ENCODE results near the gene CD9. TPM values are rescaled to one million over a fixed set of nuclear protein-coding genes. Genes with fewer than 3 reads are reported as not detected.

CD9 gene
- total RNA-seq, 2 donors from 2014 or later = 0.76 to 1.6 TPM

DNA sequence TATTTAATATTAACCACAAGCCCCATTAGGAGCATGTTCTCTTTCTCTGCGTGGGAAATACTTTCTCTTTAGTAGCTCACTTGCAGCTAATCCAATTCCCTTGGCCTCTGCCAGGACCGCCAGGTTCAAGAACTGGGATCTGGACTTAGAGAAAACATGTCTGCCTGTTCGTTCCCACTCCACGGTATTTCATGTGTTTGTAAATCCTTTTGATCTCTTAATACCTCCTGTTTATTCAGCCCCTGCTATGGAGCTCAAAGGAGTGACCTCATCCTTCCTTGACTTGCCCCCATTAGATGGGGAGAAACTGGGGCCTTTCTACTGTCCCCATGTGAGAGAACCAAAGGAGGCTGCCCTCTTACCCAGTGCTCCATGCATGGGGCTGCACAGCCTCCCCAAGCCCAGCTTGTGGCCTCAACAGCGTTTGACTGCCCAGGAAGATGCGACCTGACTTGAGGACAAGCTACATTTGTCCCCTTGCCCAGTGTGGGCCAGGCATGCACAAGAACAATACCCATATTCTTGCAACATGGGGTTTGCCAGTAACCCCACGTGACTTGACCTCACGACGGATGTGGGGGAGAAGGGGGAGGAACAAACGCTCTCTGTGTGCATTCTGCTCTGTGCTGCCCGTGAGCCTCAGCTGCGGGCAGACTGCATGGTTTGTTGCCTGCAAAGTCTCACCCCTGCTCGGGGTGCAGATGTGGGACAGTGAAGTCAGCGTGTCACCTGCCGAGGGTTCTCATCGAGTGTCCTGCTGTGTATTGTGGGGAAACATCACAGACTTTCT is 30.3 kb downstream of the CD9 start:
- Mint-ChIP-seq H3K4me1 (peaks cover 16% of the 10 kb centered on the region), H3K4me3 (peak overlapping the region; percentile 71), H3K9me3 (no peaks in the 10 kb centered on the region), H3K36me3 (ENCODE audit: low read depth) (no peaks in the 10 kb centered on the region), H3K27ac (peak overlapping the region; percentile 75), H3K27me3 (no peaks in the 10 kb centered on the region)
- peak; percentile 93 for ATAC-seq (replicated peaks)

GRCh38 chr12:6231359-6232268 is 31.4 kb downstream of the CD9 start:
- peak overlapping the region; percentile 71 for H3K4me3 Mint-ChIP-seq
- peak; percentile 59 for ATAC-seq (replicated peaks)
- H3K36me3 Mint-ChIP-seq (ENCODE audit: low read depth) = no peaks in the 10 kb centered on the region
- H3K27ac Mint-ChIP-seq = peak overlapping the region; percentile 75
- peaks cover 16% of the 10 kb centered on the region for H3K4me1 Mint-ChIP-seq
- no peaks in the 10 kb centered on the region for H3K27me3 Mint-ChIP-seq
- H3K9me3 Mint-ChIP-seq = no peaks in the 10 kb centered on the region

DNA sequence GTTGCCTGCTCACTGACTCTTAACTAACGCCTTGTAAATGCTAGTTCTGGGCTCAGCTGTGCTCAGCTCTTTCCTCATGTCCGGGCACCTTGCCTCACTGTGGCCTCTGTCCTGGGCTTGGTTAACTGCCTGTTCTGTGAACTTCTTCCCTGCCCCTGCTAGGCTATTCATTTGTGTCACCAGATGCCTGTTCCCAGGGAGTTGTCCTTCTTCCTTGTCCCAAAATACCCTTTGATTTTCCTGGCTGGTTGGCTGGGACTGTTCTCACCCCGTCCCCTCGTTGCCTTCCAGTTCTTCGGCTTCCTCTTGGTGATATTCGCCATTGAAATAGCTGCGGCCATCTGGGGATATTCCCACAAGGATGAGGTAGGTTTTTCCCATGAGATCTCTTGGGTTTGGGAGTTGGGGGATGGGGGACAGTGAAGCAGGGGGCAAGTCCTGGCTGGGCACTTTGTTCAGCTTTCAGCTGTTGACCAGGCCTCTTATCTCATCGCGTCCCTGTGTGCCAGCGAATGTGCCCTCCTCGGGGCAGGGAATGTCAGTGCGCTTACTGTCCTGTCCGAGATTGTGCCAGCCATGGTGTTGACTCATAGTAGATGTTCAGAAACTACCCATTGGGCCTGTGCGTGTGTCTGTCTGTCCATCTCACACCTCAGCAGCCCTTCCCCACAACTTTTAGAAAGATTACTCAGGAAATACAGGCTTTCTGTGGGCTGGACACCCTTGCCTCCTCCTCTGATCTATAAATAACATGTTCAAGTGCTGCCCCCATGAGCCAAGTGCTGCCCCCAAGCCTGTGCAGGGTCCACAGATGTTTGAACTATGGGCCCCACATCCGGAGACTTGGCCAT is 33.1 kb downstream of the CD9 start:
- H3K36me3 Mint-ChIP-seq (ENCODE audit: low read depth) = no peaks in the 10 kb centered on the region
- H3K27ac Mint-ChIP-seq = no peak overlapping the region
- no peak for ATAC-seq (replicated peaks)
- H3K4me3 Mint-ChIP-seq = no peak overlapping the region
- H3K27me3 Mint-ChIP-seq = no peaks in the 10 kb centered on the region
- peaks cover 16% of the 10 kb centered on the region for H3K4me1 Mint-ChIP-seq
- no peaks in the 10 kb centered on the region for H3K9me3 Mint-ChIP-seq

DNA sequence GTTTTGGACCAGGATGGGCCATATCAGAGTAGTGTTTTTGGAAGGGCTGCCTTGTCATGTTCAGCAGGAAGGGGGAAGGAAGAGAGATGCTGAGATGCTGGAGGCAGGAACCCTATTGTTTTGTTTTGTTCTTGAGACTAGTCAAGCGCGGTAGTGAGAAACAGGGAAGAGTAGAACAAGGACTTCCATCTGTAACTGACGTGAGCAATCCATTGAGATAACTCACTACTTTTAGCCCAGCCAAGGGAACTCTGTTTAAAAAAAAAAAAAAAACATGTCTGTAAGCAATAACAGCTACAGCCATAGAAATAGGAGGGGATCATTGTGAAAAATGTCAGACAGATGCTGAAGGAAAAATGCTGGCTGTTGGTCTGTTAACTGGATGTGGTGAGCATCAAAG is 34.0 kb downstream of the CD9 start:
- Mint-ChIP-seq H3K4me3 (no peak overlapping the region), H3K27me3 (peaks cover 3% of the 10 kb centered on the region), H3K27ac (no peak overlapping the region), H3K9me3 (no peaks in the 10 kb centered on the region), H3K4me1 (peaks cover 16% of the 10 kb centered on the region), H3K36me3 (ENCODE audit: low read depth) (no peaks in the 10 kb centered on the region)
- ATAC-seq (replicated peaks) = no peak

GRCh38 chr12:6234906-6235305 is 34.7 kb downstream of the CD9 start:
- no peak for ATAC-seq (replicated peaks)
- H3K36me3 Mint-ChIP-seq (ENCODE audit: low read depth) = no peaks in the 10 kb centered on the region
- H3K27me3 Mint-ChIP-seq = peaks cover 3% of the 10 kb centered on the region
- no peak overlapping the region for H3K27ac Mint-ChIP-seq
- H3K4me1 Mint-ChIP-seq = peaks cover 16% of the 10 kb centered on the region
- H3K9me3 Mint-ChIP-seq = no peaks in the 10 kb centered on the region
- no peak overlapping the region for H3K4me3 Mint-ChIP-seq

DNA sequence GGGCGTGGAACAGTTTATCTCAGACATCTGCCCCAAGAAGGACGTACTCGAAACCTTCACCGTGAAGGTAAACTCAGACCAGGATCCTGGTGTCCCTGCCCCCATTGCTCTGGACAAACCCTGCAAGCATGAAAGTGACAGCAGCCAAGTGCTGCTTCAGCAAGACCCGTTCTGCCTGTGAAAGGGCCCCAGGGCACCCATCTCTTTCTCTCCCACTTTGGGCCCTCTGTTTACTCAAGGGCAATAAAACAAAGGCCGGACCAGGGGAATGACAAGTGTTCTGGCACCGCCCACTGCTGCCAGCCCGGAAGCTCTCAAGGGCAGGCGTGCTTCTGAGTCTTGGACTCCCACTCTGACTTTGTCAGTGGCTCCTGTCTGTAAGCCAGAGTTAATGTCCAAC is 35.3 kb downstream of the CD9 start:
- ATAC-seq (replicated peaks) = no peak
- Mint-ChIP-seq H3K27me3 (peaks cover 3% of the 10 kb centered on the region), H3K4me1 (peaks cover 13% of the 10 kb centered on the region), H3K36me3 (ENCODE audit: low read depth) (no peaks in the 10 kb centered on the region), H3K4me3 (no peak overlapping the region), H3K9me3 (no peaks in the 10 kb centered on the region), H3K27ac (no peak overlapping the region)

DNA sequence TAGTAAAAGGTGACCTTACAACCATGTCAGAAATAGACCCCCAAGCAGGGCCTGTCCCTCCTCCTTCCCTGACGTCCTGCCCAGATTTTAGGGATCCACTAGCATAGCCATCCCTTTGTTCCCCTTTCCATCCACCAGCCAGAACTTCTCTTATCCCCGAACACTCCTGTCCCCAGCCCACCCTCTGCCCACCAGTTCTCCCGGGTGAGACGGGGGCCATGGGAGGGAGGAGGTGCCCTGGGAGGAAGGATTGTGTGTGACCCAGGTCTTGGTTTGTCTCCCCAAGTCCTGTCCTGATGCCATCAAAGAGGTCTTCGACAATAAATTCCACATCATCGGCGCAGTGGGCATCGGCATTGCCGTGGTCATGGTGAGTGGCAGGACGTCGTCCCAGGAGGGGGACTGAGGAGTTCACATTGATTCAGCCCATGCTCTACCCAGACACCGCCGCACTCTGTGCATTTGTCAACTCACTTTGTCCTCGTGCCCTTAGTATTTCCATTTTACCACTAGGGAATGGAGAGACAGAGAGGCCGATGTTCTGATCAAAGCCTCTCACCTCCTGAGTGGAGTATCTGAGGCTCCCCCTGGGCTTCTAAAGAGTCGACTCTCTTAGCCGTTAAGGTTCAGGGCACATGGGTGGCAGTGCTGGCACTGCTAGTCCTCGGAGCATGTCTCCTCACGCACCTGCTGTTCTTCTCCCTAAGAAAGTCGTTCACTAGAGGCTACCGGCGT is 35.9 kb downstream of the CD9 start:
- H3K27me3 Mint-ChIP-seq = peaks cover 3% of the 10 kb centered on the region
- peaks cover 8% of the 10 kb centered on the region for H3K4me1 Mint-ChIP-seq
- ATAC-seq (replicated peaks) = no peak
- H3K9me3 Mint-ChIP-seq = no peaks in the 10 kb centered on the region
- no peaks in the 10 kb centered on the region for H3K36me3 Mint-ChIP-seq (ENCODE audit: low read depth)
- no peak overlapping the region for H3K27ac Mint-ChIP-seq
- no peak overlapping the region for H3K4me3 Mint-ChIP-seq

GRCh38 chr12:6236641-6236940 is 36.4 kb downstream of the CD9 start:
- no peak for ATAC-seq (replicated peaks)
- no peak overlapping the region for H3K4me3 Mint-ChIP-seq
- H3K9me3 Mint-ChIP-seq = no peaks in the 10 kb centered on the region
- H3K4me1 Mint-ChIP-seq = peaks cover 5% of the 10 kb centered on the region
- no peaks in the 10 kb centered on the region for H3K36me3 Mint-ChIP-seq (ENCODE audit: low read depth)
- H3K27ac Mint-ChIP-seq = no peak overlapping the region
- H3K27me3 Mint-ChIP-seq = peaks cover 3% of the 10 kb centered on the region

- Mint-ChIP-seq H3K36me3 (ENCODE audit: low read depth) (no peaks in the 10 kb centered on the region), H3K9me3 (no peaks in the 10 kb centered on the region), H3K27ac (no peak overlapping the region), H3K27me3 (peaks cover 3% of the 10 kb centered on the region), H3K4me3 (no peak overlapping the region), H3K4me1 (no peaks in the 10 kb centered on the region)
- no peak for ATAC-seq (replicated peaks)
These were observed 37.6 kb downstream of the CD9 start for GRCh38 chr12:6237830-6238229.

DNA sequence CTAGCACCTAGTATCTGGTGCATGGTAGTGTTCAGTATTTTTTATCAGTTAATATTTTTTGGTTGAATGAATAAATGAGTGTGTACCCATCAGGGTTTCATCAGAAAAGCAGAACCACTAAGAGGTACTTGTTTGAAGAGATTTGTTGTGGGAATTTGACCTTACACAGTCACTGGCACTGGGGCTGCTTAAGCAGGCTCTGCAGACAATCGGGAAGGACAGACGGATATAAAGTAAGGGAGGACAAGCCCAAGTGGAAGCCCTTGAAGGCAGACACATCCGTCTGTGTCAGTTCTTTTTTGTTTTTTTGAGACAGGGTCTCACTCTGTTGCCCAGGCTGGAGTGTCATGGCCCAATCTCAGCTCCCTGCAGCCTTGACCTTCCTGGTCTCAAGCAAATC is 38.7 kb downstream of the CD9 start:
- Mint-ChIP-seq H3K36me3 (ENCODE audit: low read depth) (no peaks in the 10 kb centered on the region), H3K27ac (no peak overlapping the region), H3K4me3 (no peak overlapping the region), H3K4me1 (no peaks in the 10 kb centered on the region), H3K9me3 (no peaks in the 10 kb centered on the region), H3K27me3 (peaks cover 3% of the 10 kb centered on the region)
- no peak for ATAC-seq (replicated peaks)

DNA sequence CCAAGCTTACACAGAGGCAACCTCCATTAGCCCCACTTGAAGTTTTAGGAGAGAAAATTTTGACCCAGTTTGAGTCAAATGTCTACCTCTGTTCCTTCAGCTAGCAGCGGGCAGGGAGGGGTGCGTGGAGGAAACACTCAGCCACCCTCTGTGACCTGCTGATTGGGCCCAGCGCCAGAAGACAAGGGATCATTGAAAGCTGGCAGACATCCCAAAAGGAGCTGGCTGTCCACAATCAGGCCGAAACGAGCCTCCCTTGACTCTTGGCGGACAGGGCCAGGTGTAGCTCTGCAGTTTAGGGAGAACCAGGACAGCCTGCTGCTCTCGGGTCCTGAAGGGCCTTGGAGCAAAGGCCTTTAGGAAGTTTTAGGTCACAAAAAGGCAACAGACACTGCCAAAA is 41.3 kb downstream of the CD9 start:
- Mint-ChIP-seq H3K27me3 (peaks cover 3% of the 10 kb centered on the region), H3K4me3 (no peak overlapping the region), H3K27ac (no peak overlapping the region), H3K4me1 (no peaks in the 10 kb centered on the region), H3K9me3 (no peaks in the 10 kb centered on the region), H3K36me3 (ENCODE audit: low read depth) (no peaks in the 10 kb centered on the region)
- no peak for ATAC-seq (replicated peaks)

DNA sequence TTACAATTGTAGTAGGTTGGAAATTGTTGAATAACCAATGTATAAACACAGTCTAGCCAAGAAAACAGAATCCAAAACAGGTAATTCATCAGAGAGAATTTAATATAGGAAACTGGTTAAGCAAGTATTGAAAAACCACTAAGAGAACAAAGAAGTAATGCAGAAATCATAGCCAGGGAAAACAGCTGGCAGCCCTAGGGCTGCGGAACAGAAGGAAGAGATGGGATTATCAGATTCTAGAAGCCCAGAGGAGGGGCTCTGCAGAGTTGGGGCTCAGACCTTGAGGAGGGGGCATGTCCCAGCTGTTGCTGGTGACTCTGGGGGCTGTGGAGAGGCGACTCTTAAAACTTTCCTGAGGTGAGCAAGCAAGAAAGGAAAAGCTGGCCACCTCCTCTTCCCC is 49.4 kb downstream of the CD9 start:
- H3K4me1 Mint-ChIP-seq = no peaks in the 10 kb centered on the region
- no peak overlapping the region for H3K4me3 Mint-ChIP-seq
- peaks cover 14% of the 10 kb centered on the region for H3K27me3 Mint-ChIP-seq
- no peaks in the 10 kb centered on the region for H3K9me3 Mint-ChIP-seq
- no peaks in the 10 kb centered on the region for H3K36me3 Mint-ChIP-seq (ENCODE audit: low read depth)
- peak overlapping the region; percentile 12 for H3K27ac Mint-ChIP-seq
- no peak for ATAC-seq (replicated peaks)

- H3K27ac Mint-ChIP-seq = no peak overlapping the region
- no peaks in the 10 kb centered on the region for H3K4me1 Mint-ChIP-seq
- H3K27me3 Mint-ChIP-seq = peaks cover 14% of the 10 kb centered on the region
- H3K36me3 Mint-ChIP-seq (ENCODE audit: low read depth) = no peaks in the 10 kb centered on the region
- H3K9me3 Mint-ChIP-seq = no peaks in the 10 kb centered on the region
- H3K4me3 Mint-ChIP-seq = no peak overlapping the region
- ATAC-seq (replicated peaks) = no peak
These were observed 50.1 kb downstream of the CD9 start for GRCh38 chr12:6250343-6250742.

- H3K4me1 Mint-ChIP-seq = no peaks in the 10 kb centered on the region
- ATAC-seq (replicated peaks) = no peak
These were observed 53.1 kb downstream of the CD9 start for GRCh38 chr12:6253278-6253677.

More at GRCh38 chr12:6253278-6253677, 53.1 kb downstream of the CD9 start:
- H3K9me3 Mint-ChIP-seq = no peaks in the 10 kb centered on the region
- H3K27ac Mint-ChIP-seq = no peak overlapping the region
- H3K27me3 Mint-ChIP-seq = peaks cover 14% of the 10 kb centered on the region
- H3K4me3 Mint-ChIP-seq = no peak overlapping the region
- H3K36me3 Mint-ChIP-seq (ENCODE audit: low read depth) = no peaks in the 10 kb centered on the region

Data from activated T-helper 17 cell treated with anti-CD3 and anti-CD28 coated beads, Interleukin-2, amount 50 U/mL, for 72 hours (primary cell).